ENCODE measurements around the gene EMCN. TPM values are rescaled to one million over a fixed set of nuclear protein-coding genes. Genes with fewer than 3 reads are reported as not detected.

EMCN gene
- total RNA-seq, 1 experiment from 2014 or later, result not detected

- H3K27me3 Mint-ChIP-seq (ENCODE audit: low read depth), result no peaks in the 10 kb centered on the region
- Histone ChIP-seq H3K9ac (ENCODE audit: extremely low read depth, insufficient read length, low read length) (no peak overlapping the region), H3K4me2 (ENCODE audit: insufficient read depth, insufficient read length, low read length) (no peak overlapping the region), H3K79me1 (ENCODE audit: insufficient read depth, low read depth, low read length, poor library complexity, severe bottlenecking) (no peaks in the 10 kb centered on the region), H3K4me1 (ENCODE audit: insufficient read depth, low read length) (no peaks in the 10 kb centered on the region), H3K27ac (ENCODE audit: insufficient read length, low read depth, low read length) (no peak overlapping the region), H4K91ac (ENCODE audit: insufficient read length, low read depth, low read length) (no peak overlapping the region), H3K79me2 (ENCODE audit: insufficient read depth, low read length) (no peaks in the 10 kb centered on the region), H3T11ph (ENCODE audit: low read length) (no peak overlapping the region), H2BK5ac (ENCODE audit: insufficient read length, low read length) (no peak overlapping the region), H4K5ac (ENCODE audit: insufficient read length, low read depth, low read length) (no peak overlapping the region), H3K23me2 (ENCODE audit: insufficient read length, low read depth, low read length, poor library complexity, severe bottlenecking) (no peaks in the 10 kb centered on the region), H4K8ac (replicated peaks; ENCODE audit: insufficient read length, low read depth, low read length) (no peak overlapping the region), H3K14ac (ENCODE audit: insufficient read depth, low read length) (no peak overlapping the region), H2BK12ac (ENCODE audit: insufficient read length, low read depth, low read length) (no peak overlapping the region), H2BK120ac (ENCODE audit: low read depth, low read length, poor library complexity, severe bottlenecking) (no peak overlapping the region), H3K56ac (ENCODE audit: insufficient read length, low read depth, low read length) (no peak overlapping the region), H2BK15ac (ENCODE audit: low read depth, low read length) (no peak overlapping the region), H3K18ac (ENCODE audit: insufficient read length, low read depth, low read length) (no peak overlapping the region), H3K4ac (ENCODE audit: low read depth, low read length) (no peak overlapping the region), H3K9me3 (ENCODE audit: control insufficient read depth, low read depth, low read length) (no peaks in the 10 kb centered on the region), H3K23ac (ENCODE audit: insufficient read length, low read depth, low read length) (no peak overlapping the region), H2BK20ac (ENCODE audit: low read depth, low read length, poor library complexity, severe bottlenecking) (no peak overlapping the region), H2AFZ (ENCODE audit: low read length) (no peak overlapping the region), H3K27me3 (ENCODE audit: insufficient read depth, low read length) (no peaks in the 10 kb centered on the region), H4K20me1 (ENCODE audit: control insufficient read depth, insufficient read depth, insufficient read length) (no peaks in the 10 kb centered on the region), H2AK5ac (ENCODE audit: insufficient read length, low read length) (no peak overlapping the region)
- H3K4me1 Mint-ChIP-seq, result peaks cover 4% of the 10 kb centered on the region in 2 experiments
- TF ChIP-seq, protein P1, sequence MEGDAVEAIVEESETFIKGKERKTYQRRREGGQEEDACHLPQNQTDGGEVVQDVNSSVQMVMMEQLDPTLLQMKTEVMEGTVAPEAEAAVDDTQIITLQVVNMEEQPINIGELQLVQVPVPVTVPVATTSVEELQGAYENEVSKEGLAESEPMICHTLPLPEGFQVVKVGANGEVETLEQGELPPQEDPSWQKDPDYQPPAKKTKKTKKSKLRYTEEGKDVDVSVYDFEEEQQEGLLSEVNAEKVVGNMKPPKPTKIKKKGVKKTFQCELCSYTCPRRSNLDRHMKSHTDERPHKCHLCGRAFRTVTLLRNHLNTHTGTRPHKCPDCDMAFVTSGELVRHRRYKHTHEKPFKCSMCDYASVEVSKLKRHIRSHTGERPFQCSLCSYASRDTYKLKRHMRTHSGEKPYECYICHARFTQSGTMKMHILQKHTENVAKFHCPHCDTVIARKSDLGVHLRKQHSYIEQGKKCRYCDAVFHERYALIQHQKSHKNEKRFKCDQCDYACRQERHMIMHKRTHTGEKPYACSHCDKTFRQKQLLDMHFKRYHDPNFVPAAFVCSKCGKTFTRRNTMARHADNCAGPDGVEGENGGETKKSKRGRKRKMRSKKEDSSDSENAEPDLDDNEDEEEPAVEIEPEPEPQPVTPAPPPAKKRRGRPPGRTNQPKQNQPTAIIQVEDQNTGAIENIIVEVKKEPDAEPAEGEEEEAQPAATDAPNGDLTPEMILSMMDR (conservative IDR thresholded peaks at IDR 0.05), result peak; percentile 70
- no peak overlapping the region for H3K4me3 Mint-ChIP-seq
- H3K9me3 Mint-ChIP-seq, result no peaks in the 10 kb centered on the region
- no peak overlapping the region for H3K27ac Mint-ChIP-seq
- no CpG with 5 or more reads among the region's 3 CpGs for WGBS (ENCODE audit: extremely low coverage, insufficient read length, low lambda C conversion rate)
- no peaks in the 10 kb centered on the region for H3K36me3 Mint-ChIP-seq (ENCODE audit: insufficient read depth in 1 of 3, low read depth in 3 of 3)
- no peak for DNase-seq
Observed at GRCh38 chr4:100421361-100421978, 96.4 kb downstream of the EMCN start.

Data from H9 (cell line).